NCI-H82 treated with DMSO at 0.1 percent for 48 hours (cell line): ENCODE results near the gene PYCR2.
"Not testable (repeated sequence)": the region's sequence is repeated elsewhere in the genome, so short reads cannot be mapped to it uniquely, and the experiment has no call there.

Source experiments
- DNase-seq: peaks from one replicate; lab custom pipeline; 2025; ENCODE audit not compliant: unreplicated experiment; lab: John Stamatoyannopoulos, UW

The PYCR2 gene

DNA sequence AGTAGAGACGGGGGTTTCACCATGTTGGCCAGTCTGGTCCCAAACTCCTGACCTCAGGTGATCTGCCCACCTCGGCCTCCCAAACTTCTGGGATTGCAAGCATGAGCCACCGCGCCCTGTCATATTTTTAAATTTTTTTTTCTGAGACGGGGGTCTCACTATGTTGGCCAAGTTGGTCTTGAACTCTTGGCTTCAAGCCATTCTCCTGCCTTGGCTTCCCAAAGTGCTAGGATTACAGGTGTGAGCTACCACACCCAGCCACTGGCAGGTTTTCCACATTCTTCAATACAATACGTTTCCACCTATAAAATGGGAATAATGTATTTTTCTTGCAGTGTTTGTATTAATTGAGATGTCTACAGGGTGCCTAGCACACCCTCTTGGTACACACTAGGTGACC lies 31.7 kb downstream of the PYCR2 start:
- DNase-seq = no peak

DNA sequence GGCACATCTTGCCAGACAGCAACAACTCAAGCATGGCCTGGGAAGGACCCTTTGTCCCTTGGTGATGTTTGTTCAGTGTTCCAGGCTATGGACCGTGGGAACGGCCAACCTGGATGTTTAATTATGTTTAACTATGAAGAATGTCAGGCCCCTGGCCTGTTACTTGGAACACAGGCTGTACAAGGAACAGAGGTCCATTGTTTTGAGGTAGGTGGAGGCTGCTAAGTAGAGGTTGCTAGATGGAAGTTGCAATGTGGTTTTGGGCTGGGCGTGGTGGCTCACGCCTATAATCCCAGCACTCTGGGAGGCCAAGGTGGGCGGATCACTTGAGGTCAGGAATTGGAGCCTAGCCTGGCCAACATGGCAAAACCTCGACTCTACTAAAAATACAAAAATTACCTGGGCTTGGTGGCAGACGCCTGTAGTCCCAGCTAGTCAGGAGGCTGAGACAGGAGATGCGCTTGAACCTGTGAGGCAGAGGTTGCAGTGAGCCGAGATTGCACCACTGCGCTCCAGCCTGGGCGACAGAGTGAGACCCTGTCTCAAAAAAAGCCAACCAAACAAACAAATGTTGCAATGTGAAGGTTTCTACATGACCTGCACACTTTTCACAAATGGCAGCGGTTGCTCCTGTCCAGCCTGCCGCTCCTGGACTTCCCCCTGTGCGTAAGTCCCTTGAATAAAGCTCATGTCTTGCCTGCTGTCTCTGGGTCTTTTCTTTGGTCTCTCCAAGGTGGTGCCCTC lies 32.6 kb downstream of the PYCR2 start:
- no peak for DNase-seq

DNA sequence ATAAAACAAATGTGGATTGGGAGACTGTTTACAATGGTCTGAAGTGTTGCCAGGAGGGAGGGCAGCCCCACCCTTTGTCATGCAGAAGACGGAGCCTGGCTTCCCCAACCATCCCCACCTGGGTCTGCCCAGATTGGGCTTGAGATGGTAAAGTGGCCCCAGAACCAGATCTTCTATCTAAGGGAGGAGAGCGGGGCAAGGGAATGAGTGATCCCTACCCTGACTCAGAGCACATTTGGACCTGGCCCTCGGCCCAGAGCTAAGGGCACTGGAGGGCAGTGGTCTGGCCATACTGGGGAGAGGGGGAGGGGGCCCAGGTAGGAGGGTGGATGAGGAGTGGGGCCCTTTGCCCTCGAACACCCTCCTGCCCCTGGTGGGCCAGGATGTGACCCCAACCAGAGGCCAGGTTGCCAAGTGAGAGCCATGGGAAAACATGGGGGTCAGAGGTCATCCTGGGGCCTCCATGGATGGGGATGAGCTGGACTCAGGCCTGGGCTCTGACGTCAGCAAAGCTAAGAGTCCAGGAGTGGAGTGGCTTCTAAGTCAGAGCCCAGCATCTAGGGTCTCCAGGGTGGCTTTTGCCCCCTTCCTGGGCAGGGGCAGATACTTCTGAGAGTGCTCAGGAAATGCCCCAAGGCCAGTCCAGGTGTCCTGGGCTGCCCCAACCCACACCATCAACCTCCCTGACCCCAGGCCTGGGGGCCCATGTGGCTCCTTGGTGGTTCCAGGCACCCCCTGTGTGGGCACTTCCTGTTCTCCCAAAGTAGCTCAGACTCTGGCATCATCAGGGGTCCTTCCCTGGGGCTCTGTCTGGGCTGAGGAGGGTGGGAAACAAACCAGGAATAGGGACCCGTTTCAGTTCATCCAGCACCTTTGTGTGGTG lies 33.5 kb downstream of the PYCR2 start:
- no peak for DNase-seq

DNA sequence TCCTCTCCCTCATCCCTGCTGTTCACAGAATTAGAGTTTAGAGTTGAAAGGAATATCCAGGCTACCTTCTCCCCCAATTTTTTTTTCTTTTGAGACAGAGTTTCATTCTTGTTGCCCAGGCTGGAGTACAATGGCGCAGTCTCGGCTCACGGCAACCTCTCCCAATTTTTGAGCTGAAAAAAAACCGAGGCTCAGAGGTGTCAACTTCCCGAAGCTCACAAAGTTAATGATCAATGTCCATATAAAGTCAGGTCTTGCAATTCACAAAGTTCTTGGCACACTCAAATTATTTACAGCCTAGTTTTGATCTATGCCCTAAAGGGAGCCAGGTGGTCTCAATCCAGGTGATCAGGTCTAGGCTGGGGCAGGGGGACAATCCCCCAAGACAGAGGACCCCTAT lies 34.3 kb downstream of the PYCR2 start:
- DNase-seq = no peak

DNA sequence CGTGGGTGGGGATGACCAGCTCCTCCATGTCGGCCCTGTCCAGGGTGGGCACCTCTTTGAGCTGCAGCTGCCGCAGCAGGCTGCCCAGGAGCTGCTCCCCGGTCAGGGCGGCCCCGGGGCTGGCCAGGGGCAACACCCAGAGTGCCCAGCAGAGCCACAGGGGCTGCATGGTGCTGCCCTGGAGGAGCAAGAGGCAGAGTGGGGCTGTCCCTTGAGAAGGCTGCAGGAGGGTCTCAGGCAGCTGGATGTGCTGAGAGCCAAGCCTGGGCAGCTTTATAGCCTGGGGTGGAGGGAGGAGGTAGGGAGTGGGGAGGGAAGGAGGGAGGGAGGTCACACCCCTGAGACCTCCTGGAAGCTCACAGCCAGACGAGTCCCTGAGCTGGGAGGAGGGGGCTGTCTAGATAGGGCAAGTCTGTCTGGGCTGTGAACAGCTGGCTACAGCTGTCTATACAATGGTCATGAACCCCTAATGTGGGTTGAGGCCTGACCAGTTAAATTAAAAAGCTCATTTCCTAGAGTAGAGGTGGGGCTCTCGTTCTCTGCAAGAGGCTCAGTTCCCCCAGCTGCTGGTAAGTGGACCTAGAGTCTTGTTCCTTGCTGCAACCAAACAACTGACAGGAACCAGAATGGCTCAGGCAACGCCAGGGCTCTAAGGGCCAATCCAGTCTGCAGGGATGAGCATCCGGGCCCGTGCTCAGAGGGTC lies 35.0 kb downstream of the PYCR2 start, which contains the start of gene LEFTY1:
Gene LEFTY1 (minus strand): TSS at position 249 of the 704 bp plus-strand sequence. CDS start 80 bp downstream, at position 169.
- DNase-seq = no peak

DNA sequence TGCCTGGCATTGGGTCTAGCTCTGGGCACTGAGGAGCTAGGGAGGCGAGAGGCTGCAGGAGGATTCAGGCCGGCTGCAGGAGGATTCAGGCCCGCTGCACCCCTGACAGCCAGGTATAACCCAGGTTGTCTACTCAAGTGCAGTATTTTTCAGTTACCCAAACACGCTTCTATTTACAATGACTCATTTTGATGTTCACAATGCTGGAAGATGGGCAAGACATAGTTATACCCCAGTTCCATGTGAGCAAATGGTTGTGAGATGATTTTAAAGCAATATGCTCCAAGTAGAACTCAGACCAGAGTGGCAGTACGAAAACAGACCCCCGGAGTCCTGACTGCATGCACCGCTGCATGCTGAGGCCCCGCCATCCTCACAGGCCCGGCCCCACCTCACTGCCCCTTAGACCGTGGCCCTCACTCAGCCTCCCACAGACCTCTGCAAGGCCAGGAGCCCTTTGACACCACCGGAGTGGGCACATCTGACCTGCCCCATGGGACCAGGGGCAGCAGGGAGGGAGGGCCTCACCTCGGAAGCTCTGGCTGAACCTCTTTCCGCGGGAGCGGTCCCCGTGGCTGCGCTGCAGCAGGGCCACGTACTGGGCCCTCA lies 35.7 kb downstream of the PYCR2 start:
- no peak for DNase-seq

DNA sequence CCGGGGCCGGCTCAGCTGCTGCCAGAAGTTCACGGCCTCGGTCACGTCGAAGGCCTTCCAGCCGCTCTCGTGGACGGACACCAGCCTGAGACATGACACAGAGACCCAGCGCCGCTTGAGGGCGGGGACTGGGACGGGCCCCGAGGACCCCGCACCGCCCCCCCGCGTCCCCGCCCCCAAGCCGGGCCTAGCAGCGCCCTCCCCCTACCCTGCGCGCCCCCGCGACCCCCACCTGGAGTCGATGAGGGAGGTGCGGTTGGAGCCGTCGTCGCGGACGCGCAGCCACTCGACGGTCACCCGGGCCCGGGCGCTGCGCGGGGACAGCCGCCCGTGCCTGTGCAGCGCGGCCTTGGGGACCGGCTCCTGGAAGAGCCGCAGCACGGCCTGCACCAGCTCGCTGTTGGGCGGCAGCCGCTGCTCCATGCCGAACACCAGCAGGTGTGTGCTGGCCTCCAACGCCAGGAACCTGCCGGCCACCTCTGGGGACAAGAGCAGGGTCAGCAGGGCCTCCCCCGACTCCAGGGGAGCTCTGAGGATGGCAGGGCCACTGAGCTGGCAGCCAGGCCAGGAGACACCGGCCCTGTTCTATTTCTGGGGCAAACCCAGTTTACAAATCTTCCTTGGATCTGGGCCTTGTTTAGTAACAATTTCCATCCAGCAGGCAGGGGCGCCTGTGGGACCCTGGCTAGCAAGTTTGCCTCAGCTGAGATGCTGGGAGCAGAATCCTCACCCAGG lies 36.3 kb downstream of the PYCR2 start:
- DNase-seq = not testable (repeated sequence)

DNA sequence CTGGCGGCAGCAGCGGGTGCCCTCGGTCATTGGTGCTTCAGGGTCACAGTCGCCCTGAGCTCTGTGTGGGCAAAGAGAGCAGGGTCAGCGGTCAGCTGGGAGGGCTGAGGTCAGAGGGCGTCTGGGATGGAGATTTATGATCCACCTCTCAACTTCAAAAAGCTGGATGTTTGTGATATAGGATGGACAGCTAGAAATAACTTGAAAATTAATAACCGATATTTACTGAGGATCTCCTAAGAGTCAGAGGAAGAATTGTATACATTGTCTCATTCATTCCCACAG lies 37.1 kb downstream of the PYCR2 start:
- no peak for DNase-seq

DNA sequence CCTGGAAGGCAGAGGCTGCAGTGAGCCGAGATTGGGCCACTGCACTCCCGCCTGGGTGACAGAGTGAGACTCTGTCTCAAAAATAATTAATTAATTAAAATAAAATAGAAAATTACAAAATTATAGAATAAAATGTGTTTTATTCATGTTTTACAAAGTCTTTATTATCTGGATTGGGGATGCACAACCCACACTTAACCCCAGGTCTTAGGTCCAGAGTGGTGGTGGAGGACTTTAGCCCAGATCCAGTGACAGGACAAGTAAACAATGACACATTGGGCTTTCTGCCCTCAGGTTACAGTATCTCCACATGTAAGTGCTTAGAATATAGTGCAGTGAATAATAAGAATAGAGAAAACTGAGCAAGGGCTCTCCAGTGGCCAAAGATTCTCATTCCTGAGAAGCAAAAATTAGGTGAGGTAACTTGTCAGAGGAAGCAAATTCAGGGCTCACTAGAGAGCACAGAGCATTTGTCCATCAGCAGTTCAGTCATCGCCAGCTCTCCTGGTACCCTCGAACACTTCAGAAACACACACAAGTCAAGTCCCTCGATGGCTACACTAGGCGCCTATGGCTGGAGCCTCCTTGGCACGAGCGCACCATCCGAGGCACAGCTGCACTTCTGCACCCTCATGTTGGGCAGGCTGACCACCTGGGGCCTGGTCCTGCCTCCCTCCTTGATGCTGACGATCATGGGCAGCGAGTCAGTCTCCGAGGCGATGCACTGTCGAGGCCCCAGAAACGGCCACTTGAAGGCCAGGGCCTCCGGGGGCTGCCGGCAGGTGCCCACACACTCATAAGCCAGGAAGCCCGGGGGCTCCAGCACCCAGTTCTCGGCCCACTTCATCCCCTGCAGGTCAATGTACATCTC lies 37.7 kb downstream of the PYCR2 start:
- no peak for DNase-seq

DNA sequence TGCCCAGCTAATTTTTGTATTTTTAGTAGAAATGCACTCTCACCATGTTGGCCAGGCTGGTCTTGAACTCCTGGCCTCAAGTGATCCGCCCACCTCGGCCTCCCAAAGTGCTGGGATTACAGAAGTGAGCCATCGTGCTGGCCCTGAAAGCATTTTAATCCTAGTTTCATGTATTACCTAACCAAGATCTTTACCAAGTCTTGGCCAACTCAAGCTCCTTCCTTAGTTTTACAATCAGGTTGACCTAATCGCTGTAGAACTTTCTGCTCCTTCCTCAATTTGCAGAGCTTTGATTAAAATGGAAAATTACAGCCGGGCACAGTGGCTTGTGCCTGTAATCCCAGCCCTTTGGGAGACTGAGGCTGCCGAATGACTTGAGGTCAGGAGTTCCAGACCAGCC lies 38.7 kb downstream of the PYCR2 start:
- DNase-seq = no peak

DNA sequence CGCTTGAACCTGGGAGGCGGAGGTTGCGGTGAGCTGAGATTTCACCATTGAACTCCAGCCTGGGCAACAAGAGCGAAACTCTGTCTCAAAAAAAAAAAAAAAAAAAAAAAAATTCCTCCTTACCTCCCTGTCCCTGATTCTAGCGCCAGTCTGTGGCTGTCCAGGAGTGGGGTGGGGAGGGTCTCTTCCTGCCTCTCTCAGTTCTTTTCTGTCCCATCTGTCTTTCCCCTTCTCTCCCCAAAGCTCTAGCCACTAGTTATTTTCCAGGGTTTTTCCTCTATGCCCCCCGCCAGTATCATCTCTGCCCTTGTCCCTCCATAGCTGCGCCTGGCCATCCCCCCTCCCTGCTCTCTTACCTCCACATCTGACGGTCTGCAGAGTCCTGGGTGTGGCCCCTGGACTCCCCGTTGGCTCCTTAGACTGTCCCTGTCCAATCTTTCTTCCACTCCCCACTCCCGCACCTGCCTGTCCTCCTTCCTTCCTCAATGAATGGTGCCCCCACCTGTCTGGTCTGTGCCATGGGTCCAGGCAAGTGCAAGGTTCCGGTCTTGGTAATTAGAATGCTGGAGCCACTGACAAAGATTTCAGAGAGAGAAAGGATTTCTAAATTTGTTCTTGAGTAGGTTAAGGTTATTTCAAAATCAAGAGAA lies 40.3 kb downstream of the PYCR2 start:
- DNase-seq = no peak

DNA sequence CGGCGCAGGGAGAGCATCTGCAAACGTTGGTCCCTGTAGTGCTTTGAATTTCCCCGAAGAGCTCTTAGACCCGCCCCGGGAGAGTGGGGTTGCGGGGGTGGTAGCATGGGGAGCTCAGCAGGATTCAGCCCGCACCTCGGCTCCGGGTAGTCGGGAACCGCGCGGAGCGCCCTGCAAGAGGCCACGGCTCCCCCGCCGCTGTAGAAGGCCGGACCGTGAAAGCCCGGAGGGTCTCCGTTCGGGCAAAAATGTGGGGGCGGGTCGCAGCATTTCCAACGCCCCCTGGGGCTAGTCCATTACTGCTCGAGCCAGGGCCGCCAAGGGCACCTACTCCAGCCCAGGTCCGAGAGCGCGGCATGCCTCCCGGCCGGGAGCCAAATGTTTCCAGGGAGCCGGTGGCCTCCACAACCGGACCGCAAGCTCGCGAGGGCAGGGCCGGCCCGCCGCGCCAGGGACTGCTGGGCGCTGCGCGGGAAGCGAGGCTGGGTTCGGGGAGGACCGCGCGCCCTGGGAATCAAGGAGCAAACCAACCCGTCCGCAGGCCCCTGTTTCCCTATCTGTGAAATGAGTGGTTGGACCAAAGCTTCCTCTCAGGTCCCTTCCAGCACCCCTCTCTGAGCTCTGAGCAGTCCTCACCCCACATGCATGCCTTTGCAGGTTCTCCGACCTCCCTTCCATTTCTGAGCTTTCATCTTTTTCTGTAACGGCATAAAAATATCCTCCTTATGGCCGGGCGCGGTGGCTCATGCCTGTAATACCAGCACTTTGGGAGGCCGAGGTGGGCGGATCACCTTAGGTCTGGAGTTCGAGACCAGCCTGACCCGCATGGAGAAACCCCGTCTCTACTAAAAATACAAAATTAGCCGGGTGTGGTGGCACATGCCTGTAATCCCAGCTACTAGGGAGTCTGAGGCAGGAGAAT lies 41.1 kb downstream of the PYCR2 start:
- no peak for DNase-seq

DNA sequence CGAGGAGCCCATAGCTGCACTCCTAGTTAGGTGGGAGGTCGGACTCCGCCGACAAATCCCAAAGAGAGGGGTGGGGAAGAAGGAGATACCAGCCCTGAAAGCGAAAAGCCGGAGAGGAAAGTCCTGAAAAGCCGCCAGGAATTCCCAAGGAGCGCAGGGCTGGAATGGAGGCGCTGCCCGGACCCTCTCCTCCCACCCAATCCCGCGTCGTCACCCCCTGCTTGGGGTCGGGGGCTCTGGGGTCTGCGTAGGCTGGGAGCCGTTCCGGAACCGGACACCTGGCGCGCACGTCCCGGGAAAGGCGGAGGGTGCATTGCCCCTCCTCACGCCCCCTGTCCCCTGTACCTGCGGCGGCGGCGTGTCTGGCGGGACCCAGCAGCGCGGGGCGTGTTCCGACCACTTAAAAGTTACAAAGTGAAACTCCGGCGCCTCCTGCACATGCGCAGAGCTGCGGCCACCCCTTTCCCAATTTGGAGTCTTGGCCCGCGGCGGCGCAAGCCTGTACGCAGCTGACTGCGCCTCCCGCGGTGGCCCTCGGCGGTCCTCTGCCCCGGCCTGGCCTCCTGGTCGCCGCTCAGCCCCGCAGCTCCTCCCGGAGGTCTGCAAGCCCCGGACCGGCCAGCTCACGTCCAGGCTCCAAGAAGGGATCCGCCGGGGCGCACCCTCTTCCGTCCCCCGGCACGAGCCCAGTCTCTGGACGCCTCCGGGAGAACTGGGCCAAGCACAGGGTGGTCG lies 41.9 kb downstream of the PYCR2 start, which contains the start of gene TMEM63A:
Gene TMEM63A (minus strand): TSS at position 422 of the 735 bp plus-strand sequence. CDS start 4,800 bp downstream, outside the sequence.
- DNase-seq = no peak

DNA sequence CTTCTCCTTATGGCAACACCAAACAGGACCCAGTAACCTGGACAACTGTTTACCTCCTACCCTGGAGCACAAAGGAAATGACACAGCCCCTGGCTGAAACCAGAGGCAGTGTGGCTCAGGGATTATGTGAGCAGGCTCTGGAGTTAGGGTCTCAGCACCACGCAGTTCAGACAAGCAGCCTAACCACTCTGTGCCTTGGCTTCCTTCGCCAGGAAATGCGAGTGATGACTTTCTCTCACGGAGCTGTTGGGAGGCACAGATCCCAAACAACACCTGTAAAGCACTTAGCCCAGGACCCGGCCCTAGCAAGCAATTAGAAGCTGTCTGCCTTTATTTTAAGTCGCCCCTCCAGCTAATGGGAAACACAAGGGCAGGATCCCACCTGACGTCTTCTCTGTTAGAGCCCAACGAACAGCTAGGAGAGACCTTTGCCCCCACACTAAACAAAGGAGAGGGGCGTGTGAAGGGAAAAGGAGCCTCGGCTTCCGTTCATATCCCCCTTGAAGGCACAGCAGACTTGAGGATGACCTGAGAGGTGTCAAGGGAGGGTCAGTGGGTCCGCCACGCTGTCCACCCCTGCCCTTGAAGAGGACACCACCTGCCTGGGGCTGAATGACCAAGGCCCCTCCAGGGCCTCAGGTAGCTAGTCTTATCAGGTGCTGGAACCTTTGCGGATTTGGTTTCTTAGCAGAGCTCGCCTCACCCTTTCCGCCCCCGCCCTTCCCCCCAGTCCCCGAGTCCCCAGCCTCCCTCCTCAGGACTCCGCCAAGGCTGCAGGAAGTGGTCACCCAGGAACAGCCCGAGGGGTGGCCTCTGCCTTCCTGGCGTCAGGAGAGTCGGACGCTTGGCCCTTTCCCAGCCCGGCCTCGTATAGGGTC lies 42.7 kb downstream of the PYCR2 start:
- no peak for DNase-seq

DNA sequence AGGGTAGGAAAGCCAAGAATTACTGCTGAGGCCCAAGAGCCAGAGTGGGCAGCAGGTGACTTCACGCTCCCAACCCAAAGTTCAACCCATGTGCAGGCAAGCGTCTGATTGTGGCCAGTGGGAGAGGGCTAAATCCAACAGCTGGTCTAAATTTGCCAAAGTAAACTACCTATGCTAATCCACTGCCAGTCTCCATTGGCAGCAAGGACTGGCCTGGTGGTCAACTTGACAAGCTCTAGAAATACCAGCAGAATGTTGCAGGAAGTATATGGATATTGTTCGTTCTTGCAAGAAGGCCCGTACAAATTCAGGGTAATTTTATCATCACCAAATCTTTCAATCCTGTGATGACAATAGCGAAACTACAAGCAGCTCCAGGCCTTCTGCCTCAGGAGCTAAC lies 43.4 kb downstream of the PYCR2 start:
- no peak for DNase-seq

DNA sequence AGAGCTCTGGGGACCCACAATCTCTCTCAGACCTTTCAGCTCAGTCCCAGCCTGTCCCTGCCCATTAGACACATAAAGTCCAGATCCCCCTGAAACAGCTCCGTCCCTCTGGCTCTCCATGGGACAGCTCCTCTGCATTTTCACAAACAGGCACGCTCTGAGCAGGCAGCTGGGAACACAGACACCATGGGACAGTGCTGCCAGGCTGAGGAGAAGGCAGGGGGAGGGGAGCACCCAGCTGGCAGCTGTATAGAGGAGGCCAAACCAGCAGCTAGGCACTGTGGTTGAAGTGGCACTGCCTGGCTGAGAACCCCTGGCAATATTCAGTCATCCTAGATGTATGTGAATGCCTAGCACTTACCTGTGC lies 43.8 kb downstream of the PYCR2 start:
- DNase-seq = no peak
